ENCODE data around the gene SCG2.

DNA sequence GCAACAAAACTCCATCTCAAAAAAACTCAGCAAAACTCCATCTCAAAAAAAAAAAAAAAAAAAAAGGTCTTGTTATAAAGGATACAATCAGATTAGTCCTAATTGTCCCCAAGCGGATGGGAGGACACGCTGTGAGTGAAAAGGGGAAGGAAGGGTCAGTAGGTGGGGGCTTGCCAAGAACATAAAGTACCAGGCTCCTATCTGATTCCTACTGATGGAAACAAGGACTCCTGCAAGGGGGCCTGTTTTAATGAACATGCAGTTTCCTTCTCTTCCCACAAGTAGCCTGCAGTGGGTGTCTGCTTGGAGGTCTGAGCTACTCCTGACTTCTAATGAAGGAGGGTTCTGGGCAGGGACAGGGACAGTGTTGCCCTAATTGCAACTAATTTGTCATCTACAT lies 7.9 kb downstream of the SCG2 start:
- TF ChIP-seq EZH2 (IDR thresholded peaks at IDR 0.05): no peak
- TF ChIP-seq FOXP2 (optimal IDR thresholded peaks at IDR 0.05; ENCODE audit: control extremely low read depth, extremely low read length, insufficient read depth): no peak
- TF ChIP-seq POLR2AphosphoS5 (IDR thresholded peaks at IDR 0.05; ENCODE audit: borderline replicate concordance, low read depth, low read length): no peak
